CD14-positive monocyte (primary cell): Measurements from ENCODE around the gene OXCT2. TPM values are rescaled to one million over a fixed set of nuclear protein-coding genes. Genes with fewer than 3 reads are reported as not detected.

Source experiments
- DNase-seq, 3 donors: peaks; one replicate each; pipeline ENCODE4 v3.0.0-alpha.2; 2011 to 2022
- H2AFZ ChIP-seq: 2 replicates; pipeline ENCODE4 v1.6.0; 2012; ENCODE audit warnings: mild to moderate bottlenecking, low read depth, low read length, inconsistent platforms; ENCODE audit not compliant: insufficient read depth, poor library complexity, severe bottlenecking
- H3K27ac ChIP-seq, 2 donors: 1 replicate in 1 of 2; 2 replicates in 1 of 2; pipeline ENCODE4 v1.5.1; 2012 to 2013; ENCODE audit warnings: low read length in 2 of 2, control low read depth in 1 of 2, inconsistent platforms in 1 of 2, low read depth in 1 of 2, mild to moderate bottlenecking in 1 of 2
- H3K27me3 ChIP-seq, 2 donors: one replicate each; pipeline versions ENCODE4 v1.6.0 to v1.6.1; 2011 to 2013; ENCODE audit warnings: low read length in 2 of 2; ENCODE audit not compliant: control insufficient read depth in 2 of 2, insufficient read depth in 2 of 2
- H3K36me3 ChIP-seq, 2 donors: replicated peaks in 1 of 2; 1 replicate in 1 of 2; 2 replicates in 1 of 2; pipeline versions ENCODE4 v1.5.1 to v1.6.1; 2012 to 2013; ENCODE audit warnings: low read length in 2 of 2, control low read depth in 1 of 2, inconsistent platforms in 1 of 2, mild to moderate bottlenecking in 1 of 2; ENCODE audit not compliant: insufficient read depth in 2 of 2, control insufficient read depth in 1 of 2
- H3K4me1 ChIP-seq, 2 donors: 1 replicate in 1 of 2; 2 replicates in 1 of 2; pipeline versions ENCODE4 v1.5.1 to v1.6.1; 2012 to 2013; ENCODE audit warnings: low read length in 2 of 2, control low read depth in 1 of 2, inconsistent platforms in 1 of 2, mild to moderate bottlenecking in 1 of 2, moderate library complexity in 1 of 2; ENCODE audit not compliant: insufficient read depth in 2 of 2, control insufficient read depth in 1 of 2
- H3K4me2 ChIP-seq: replicated peaks from 2 replicates; pipeline ENCODE3; 2012; ENCODE audit warnings: low read length, moderate library complexity, mild to moderate bottlenecking; ENCODE audit not compliant: poor library complexity, severe bottlenecking; ENCODE audit errors: extremely low read depth
- H3K4me3 ChIP-seq, 3 experiments: fragments of 200-600 bp in 1 of 3; sonication (generic) in 1 of 3; replicated peaks in 1 of 3; 1 replicate in 2 of 3; 2 replicates in 1 of 3; pipeline ENCODE4 v1.5.1; 2011 to 2013; ENCODE audit warnings: low read length in 3 of 3, mild to moderate bottlenecking in 3 of 3, control low read depth in 2 of 3, low read depth in 2 of 3, inconsistent platforms in 1 of 3, moderate library complexity in 1 of 3
- H3K79me2 ChIP-seq: 2 replicates; pipeline ENCODE4 v1.6.0; 2012; ENCODE audit warnings: mild to moderate bottlenecking, control low read depth, inconsistent platforms, low read length, moderate library complexity; ENCODE audit not compliant: insufficient read depth
- H3K9ac ChIP-seq: 2 replicates; pipeline ENCODE4 v1.6.0; 2017; ENCODE audit warnings: low read length, mild to moderate bottlenecking; ENCODE audit not compliant: insufficient read depth, poor library complexity, severe bottlenecking
- H3K9me3 ChIP-seq, 2 donors: replicated peaks in 1 of 2; 1 replicate in 1 of 2; 2 replicates in 1 of 2; pipeline versions ENCODE4 v1.5.1 to v1.6.1; 2012 to 2013; ENCODE audit warnings: low read length in 2 of 2, control low read depth in 1 of 2; ENCODE audit not compliant: control insufficient read depth in 1 of 2, insufficient read depth in 1 of 2
- H4K20me1 ChIP-seq: 2 replicates; pipeline ENCODE4 v1.6.0; 2012; ENCODE audit warnings: mild to moderate bottlenecking, low read length, control low read depth, moderate library complexity; ENCODE audit not compliant: insufficient read depth
- H3K27ac Mint-ChIP-seq, 7 donors: one replicate each; pipeline ENCODE4 v1.8.0; 2020; ENCODE audit warnings: mild to moderate bottlenecking in 7 of 7, mixed read lengths in 7 of 7, moderate library complexity in 6 of 7, inconsistent platforms in 2 of 7
- H3K27me3 Mint-ChIP-seq, 3 donors: one replicate each; pipeline ENCODE4 v1.8.0; 2021 to 2022; ENCODE audit warnings: low read depth in 3 of 3, mild to moderate bottlenecking in 3 of 3, mixed read lengths in 3 of 3, moderate library complexity in 3 of 3, inconsistent platforms in 1 of 3
- H3K36me3 Mint-ChIP-seq, 2 donors: one replicate each; pipeline ENCODE4 v1.8.0; 2020; ENCODE audit warnings: mixed read lengths in 2 of 2, inconsistent platforms in 1 of 2, mild to moderate bottlenecking in 1 of 2
- H3K4me1 Mint-ChIP-seq: one replicate; pipeline ENCODE4 v1.8.0; 2020; ENCODE audit warnings: mild to moderate bottlenecking, mixed read lengths
- H3K4me3 Mint-ChIP-seq, 2 donors: one replicate each; pipeline ENCODE4 v1.8.0; 2020; ENCODE audit warnings: mild to moderate bottlenecking in 2 of 2, mixed read lengths in 2 of 2, moderate library complexity in 1 of 2
- H3K9me3 Mint-ChIP-seq, 7 donors: one replicate each; pipeline ENCODE4 v1.8.0; 2020 to 2022; ENCODE audit warnings: mixed read lengths in 7 of 7, mild to moderate bottlenecking in 6 of 7, moderate library complexity in 6 of 7, inconsistent platforms in 2 of 7
- CTCF ChIP-seq: fragments of 200-600 bp; IDR thresholded peaks from one replicate; pipeline ENCODE4 v1.8.0; 2022; ENCODE audit warnings: antibody characterized with exemption, mild to moderate bottlenecking
- WGBS: methylation state at CpG from one replicate; pipeline ENCODE4 v1.1.5; 2013; ENCODE audit warnings: missing lambda C conversion rate; ENCODE audit not compliant: insufficient coverage; 5-methylcytosine and 5-hydroxymethylcytosine counted together
- intact Hi-C, 2 donors: fragments of 100-400 bp; cut with micrococcal nuclease; formaldehyde crosslinking; loops; one replicate each; pipeline versions ENCODE4 v1.15.0 to v1.15.1; 2023
- polyA plus RNA-seq, 3 donors: library from polyadenylated mRNA; depleted of rRNA in 1 of 3; unstranded in 2 of 3; stranded (reverse) in 1 of 3; fragments of 300-500 nt in 2 of 3; fragments of >200 nt in 1 of 3; fragmentation: Illumina TruSeq in 2 of 3; gene quantifications; 1 replicate in 2 of 3; 2 replicates in 1 of 3; pipeline ENCODE4 v1.2.3, GENCODE V29; 2012 to 2021

The OXCT2 gene
- polyA plus RNA-seq, 3 donors = 0.16 to 1.4 (median 0.38) TPM

GRCh38 chr1:39727221-39727931 lies 43.8 kb downstream of the OXCT2 start:
- Mint-ChIP-seq H3K9me3 (peaks cover 0 to 10% (median 5%) of the 10 kb centered on the region in 7 donors), H3K4me1 (peaks cover 17% of the 10 kb centered on the region), H3K27me3 (peaks cover 60 to 85% (median 65%) of the 10 kb centered on the region in 3 donors), H3K36me3 (peaks cover 0 to 6% of the 10 kb centered on the region in 2 donors), H3K4me3 (peak overlapping the region in 1 of 2 donors; percentile 77), H3K27ac (no peak overlapping the region)
- peaks cover 28 to 76% of the 10 kb centered on the region in 2 donors for H3K27me3 ChIP-seq
- WGBS = 34% methylated on average over 8 of the region's 10 CpGs
- H3K79me2 ChIP-seq = no peaks in the 10 kb centered on the region
- intact Hi-C loops = no loop called here
- no peak overlapping the region for H2AFZ ChIP-seq
- no peak overlapping the region for H3K9ac ChIP-seq
- DNase-seq = no peak
- TF ChIP-seq CTCF = no peak
- peaks cover 0 to 10% of the 10 kb centered on the region in 2 donors for H3K9me3 ChIP-seq
- no peak overlapping the region for H3K4me3 ChIP-seq
- H3K4me2 ChIP-seq = no peak overlapping the region
- no peak overlapping the region for H3K27ac ChIP-seq
- no peaks in the 10 kb centered on the region for H4K20me1 ChIP-seq
- no peaks in the 10 kb centered on the region for H3K36me3 ChIP-seq
- no peaks in the 10 kb centered on the region for H3K4me1 ChIP-seq

- no peak for DNase-seq
- Histone ChIP-seq H3K79me2 (no peaks in the 10 kb centered on the region), H4K20me1 (no peaks in the 10 kb centered on the region), H3K4me3 (no peak overlapping the region), H3K27ac (no peak overlapping the region), H3K36me3 (no peaks in the 10 kb centered on the region), H3K4me2 (no peak overlapping the region), H2AFZ (no peak overlapping the region), H3K9ac (no peak overlapping the region), H3K4me1 (no peaks in the 10 kb centered on the region), H3K27me3 (peaks cover 29 to 77% of the 10 kb centered on the region in 2 donors), H3K9me3 (peaks cover 0 to 10% of the 10 kb centered on the region in 2 donors)
- intact Hi-C loops = no loop called here
- no peak for TF ChIP-seq CTCF
- no CpG with 5 or more reads among the region's 3 CpGs for WGBS
- Mint-ChIP-seq H3K27me3 (peaks cover 58 to 83% (median 68%) of the 10 kb centered on the region in 3 donors), H3K36me3 (peaks cover 0 to 6% of the 10 kb centered on the region in 2 donors), H3K4me1 (peaks cover 17% of the 10 kb centered on the region), H3K9me3 (peaks cover 0 to 10% (median 5%) of the 10 kb centered on the region in 7 donors), H3K27ac (no peak overlapping the region), H3K4me3 (peak overlapping the region in 1 of 2 donors; percentile 75)
Measured at GRCh38 chr1:39726600-39726999, 44.5 kb downstream of the OXCT2 start.
